B cell (primary cell): ENCODE measurements around the gene TBC1D22A.

ENCODE experiments used
- CTCF ChIP-seq: fragments of 200-600 bp; IDR thresholded peaks from one replicate; pipeline ENCODE4 v1.8.0; 2022; ENCODE audit warnings: antibody characterized with exemption, mild to moderate bottlenecking
- EZH2 ChIP-seq: IDR thresholded peaks from 2 replicates; pipeline ENCODE4 v1.6.1; 2012; ENCODE audit warnings: borderline replicate concordance, low read depth, mild to moderate bottlenecking, moderate library complexity, low read length; ENCODE audit not compliant: insufficient read depth, poor library complexity, severe bottlenecking

- no peak for TF ChIP-seq CTCF
- TF ChIP-seq EZH2 = no peak
Observed at GRCh38 chr22:47006869-47007268, 244.4 kb downstream of the TBC1D22A start.
